Neural cell (in vitro differentiated cells): ENCODE results near the gene KCNK17. TPM values are rescaled to one million over a fixed set of nuclear protein-coding genes. Genes with fewer than 3 reads are reported as not detected.

ENCODE experiments used
- polyA plus RNA-seq: library from polyadenylated mRNA; depleted of rRNA; stranded (reverse); fragments of >200 nt; gene quantifications from 2 replicates; pipeline ENCODE4 v1.2.3, GENCODE V29; 2014

Gene KCNK17
- polyA plus RNA-seq, 1 donor from 2014 or later, result 0.67 TPM

Other genes with a start within 250 kb of the KCNK17 start
- gene SAYSD1, start 199.2 kb downstream of the KCNK17 start, polyA plus RNA-seq, result 29.2 and 40.5 TPM in 2 replicates
- gene KCNK5, start 84.9 kb downstream of the KCNK17 start, polyA plus RNA-seq, result not detected in 2 replicates
- not detected in 2 replicates for gene KCNK16, start 8.3 kb upstream of the KCNK17 start, polyA plus RNA-seq